Nasal cavity respiratory epithelium epithelial cell of viscerocranial mucosa (primary cell): ENCODE data around the gene PSME2. TPM values are rescaled to one million over a fixed set of nuclear protein-coding genes. Genes with fewer than 3 reads are reported as not detected.

ENCODE experiments used
- total RNA-seq: library from RNA; depleted of rRNA; stranded (reverse); fragments of >200 nt; gene quantifications from 2 replicates; pipeline ENCODE4 v1.2.3, GENCODE V29; 2014

Gene PSME2
- 39.0 and 51.0 TPM in 2 replicates for total RNA-seq

GRCh38 chr14:24146453-24146977, at the start of gene PSME2:
Gene PSME2, minus strand, starts transcription at chr14:24146610. Its CDS starts 29 bp downstream, at chr14:24146581.

GRCh38 chr14:24195186-24196070, 49.0 kb upstream of the PSME2 start, which contains the start of gene TM9SF1:
Gene TM9SF1, minus strand, starts transcription at chr14:24195441. Its CDS starts 422 bp downstream, at chr14:24195019.

GRCh38 chr14:24188251-24189058, 42.0 kb upstream of the PSME2 start, which contains the start of gene IPO4:
Gene IPO4, minus strand, starts transcription at chr14:24188816. Its CDS starts 29 bp downstream, at chr14:24188787.

GRCh38 chr14:24171422-24172260, 25.2 kb upstream of the PSME2 start, which contains the start of gene REC8:
Gene REC8, plus strand, starts transcription at chr14:24172080. Its CDS starts 473 bp downstream, at chr14:24172553.

GRCh38 chr14:24160850-24161804, 14.7 kb upstream of the PSME2 start, which contains the start of gene IRF9:
Gene IRF9, plus strand, starts transcription at chr14:24161265. Its CDS starts 880 bp downstream, at chr14:24162145.

GRCh38 chr14:24146978-24147760, 759 bp upstream of the PSME2 start, which contains the start of gene RNF31:
Gene RNF31, plus strand, starts transcription at chr14:24147498. Its CDS starts 201 bp downstream, at chr14:24147699.

GRCh38 chr14:24141097-24141880, 5.1 kb downstream of the PSME2 start, which contains the start of gene EMC9:
Gene EMC9, minus strand, starts transcription at chr14:24141591. Its CDS starts 287 bp downstream, at chr14:24141304.

GRCh38 chr14:24135834-24136683, 10.4 kb downstream of the PSME2 start, which contains the start of gene PSME1:
Gene PSME1, plus strand, starts transcription at chr14:24136194. Its CDS starts 69 bp downstream, at chr14:24136263.

GRCh38 chr14:24130380-24130716, 16.1 kb downstream of the PSME2 start, which contains the start of gene FITM1:
Gene FITM1, plus strand, starts transcription at chr14:24130659. Its CDS starts 905 bp downstream, at chr14:24131564.

GRCh38 chr14:24114532-24115421, 31.6 kb downstream of the PSME2 start, which contains the start of the genes DCAF11 and NRL:
Gene DCAF11, plus strand, starts transcription at chr14:24114777. Its CDS starts 818 bp downstream, at chr14:24115595.
Gene NRL, minus strand, starts transcription at chr14:24114949. Its CDS starts 32,101 bp downstream, at chr14:24082848.

GRCh38 chr14:24093901-24094840, 52.2 kb downstream of the PSME2 start, which contains the start of gene PCK2:
Gene PCK2, plus strand, starts transcription at chr14:24094311. Its CDS starts 95 bp downstream, at chr14:24094406.

